Measurements from ENCODE around the gene NOL3.

DNA sequence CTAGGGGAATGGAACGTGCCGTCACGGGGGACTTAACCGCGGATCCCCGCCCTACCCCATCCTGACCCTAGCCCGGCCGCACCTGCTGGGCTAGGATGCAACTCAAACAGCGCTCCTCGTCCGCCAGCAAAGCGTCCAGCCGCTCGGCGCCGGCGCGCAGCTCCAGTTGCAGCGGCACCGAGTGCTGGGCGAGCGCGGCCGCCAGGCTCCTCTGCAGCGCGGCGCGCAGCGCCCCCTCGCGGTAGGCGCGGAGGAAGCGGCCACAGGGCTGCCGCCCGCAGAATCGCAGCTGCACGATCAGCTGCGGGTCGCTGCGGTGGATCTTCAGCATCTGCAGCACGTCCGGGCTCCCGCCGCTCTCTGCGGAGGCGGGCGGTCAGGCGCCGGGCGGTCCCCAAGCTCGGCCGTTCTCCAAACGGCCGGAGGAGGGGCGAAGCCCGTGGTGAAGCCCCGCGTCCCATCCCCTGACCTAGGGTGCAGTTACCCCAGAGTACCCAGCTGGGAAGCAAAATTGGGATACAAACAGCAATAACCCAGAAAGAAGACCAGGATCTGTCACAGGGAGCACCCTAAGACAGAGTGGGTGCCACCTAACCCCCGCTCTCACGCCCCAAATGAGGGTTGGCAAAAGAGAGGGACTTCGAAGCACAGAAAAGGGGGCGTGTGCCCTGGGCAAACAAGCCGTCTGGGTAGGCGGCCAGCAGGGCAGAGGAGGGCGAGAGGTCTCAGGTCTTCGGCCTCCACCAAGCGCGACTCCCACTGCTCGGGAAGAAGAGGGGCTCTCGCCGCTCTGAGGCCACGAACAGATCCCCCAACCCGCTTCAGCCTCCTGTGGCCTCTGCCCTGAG is 14.8 kb upstream of the NOL3 start:
- TF ChIP-seq EP300 (IDR thresholded peaks at IDR 0.05) (no peak), POLR2AphosphoS5 (IDR thresholded peaks at IDR 0.05) (peak in 1 of 3 donors; percentile 5)

Measured in suprapubic skin (tissue), 4 donors.